Measurements from ENCODE around the gene DIP2C. TPM values are rescaled to one million over a fixed set of nuclear protein-coding genes. Genes with fewer than 3 reads are reported as not detected.

Gene DIP2C
- total RNA-seq, 1 experiment from 2014 or later: 11.4 TPM

- CTCF ChIA-PET: no interaction called here
- Histone ChIP-seq H3K36me3 (ENCODE audit: control insufficient read depth, insufficient read depth, low read length) (no peaks in the 10 kb centered on the region), H3K4me1 (0 out of 2 replicates have a peak, but pooled peaks cover 8% of the 10 kb centered on the region), H3K27me3 (replicated peaks; ENCODE audit: control insufficient read depth, insufficient read depth, low read length) (no peaks in the 10 kb centered on the region), H3K4me3 (ENCODE audit: low read depth, low read length) (no peak overlapping the region), H3K9me3 (no peaks in the 10 kb centered on the region)
- TF ChIP-seq, protein P1, sequence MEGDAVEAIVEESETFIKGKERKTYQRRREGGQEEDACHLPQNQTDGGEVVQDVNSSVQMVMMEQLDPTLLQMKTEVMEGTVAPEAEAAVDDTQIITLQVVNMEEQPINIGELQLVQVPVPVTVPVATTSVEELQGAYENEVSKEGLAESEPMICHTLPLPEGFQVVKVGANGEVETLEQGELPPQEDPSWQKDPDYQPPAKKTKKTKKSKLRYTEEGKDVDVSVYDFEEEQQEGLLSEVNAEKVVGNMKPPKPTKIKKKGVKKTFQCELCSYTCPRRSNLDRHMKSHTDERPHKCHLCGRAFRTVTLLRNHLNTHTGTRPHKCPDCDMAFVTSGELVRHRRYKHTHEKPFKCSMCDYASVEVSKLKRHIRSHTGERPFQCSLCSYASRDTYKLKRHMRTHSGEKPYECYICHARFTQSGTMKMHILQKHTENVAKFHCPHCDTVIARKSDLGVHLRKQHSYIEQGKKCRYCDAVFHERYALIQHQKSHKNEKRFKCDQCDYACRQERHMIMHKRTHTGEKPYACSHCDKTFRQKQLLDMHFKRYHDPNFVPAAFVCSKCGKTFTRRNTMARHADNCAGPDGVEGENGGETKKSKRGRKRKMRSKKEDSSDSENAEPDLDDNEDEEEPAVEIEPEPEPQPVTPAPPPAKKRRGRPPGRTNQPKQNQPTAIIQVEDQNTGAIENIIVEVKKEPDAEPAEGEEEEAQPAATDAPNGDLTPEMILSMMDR (IDR thresholded peaks at IDR 0.05; ENCODE audit: insufficient read depth in 1 of 2, low read depth in 1 of 2, low read length in 1 of 2, severe bottlenecking in 1 of 2, unreplicated experiment in 1 of 2): no peak
- no peak for DNase-seq
- Mint-ChIP-seq H3K9me3 (ENCODE audit: unreplicated experiment) (no peaks in the 10 kb centered on the region), H3K36me3 (ENCODE audit: insufficient read depth, unreplicated experiment) (peaks cover 8% of the 10 kb centered on the region), H3K4me3 (ENCODE audit: unreplicated experiment) (no peak overlapping the region), H3K27me3 (ENCODE audit: insufficient read depth, unreplicated experiment) (no peaks in the 10 kb centered on the region), H3K4me1 (ENCODE audit: low read depth, unreplicated experiment) (peaks cover 26% of the 10 kb centered on the region), H3K27ac (ENCODE audit: unreplicated experiment) (peak overlapping the region; percentile 9)
- POLR2A ChIA-PET: interaction anchor here (1.0 kb wide), 1 partner anchor 17 kb away, joined by 3 read pairs; no protein-coding TSS in a partner anchor
- no TSS peak for BruUV-seq (replicated peaks)
- intact Hi-C loops (cut with micrococcal nuclease; ENCODE audit: unreplicated experiment): no loop called here
Measured at GRCh38 chr10:529468-530230, 159.8 kb downstream of the DIP2C start.

DNA sequence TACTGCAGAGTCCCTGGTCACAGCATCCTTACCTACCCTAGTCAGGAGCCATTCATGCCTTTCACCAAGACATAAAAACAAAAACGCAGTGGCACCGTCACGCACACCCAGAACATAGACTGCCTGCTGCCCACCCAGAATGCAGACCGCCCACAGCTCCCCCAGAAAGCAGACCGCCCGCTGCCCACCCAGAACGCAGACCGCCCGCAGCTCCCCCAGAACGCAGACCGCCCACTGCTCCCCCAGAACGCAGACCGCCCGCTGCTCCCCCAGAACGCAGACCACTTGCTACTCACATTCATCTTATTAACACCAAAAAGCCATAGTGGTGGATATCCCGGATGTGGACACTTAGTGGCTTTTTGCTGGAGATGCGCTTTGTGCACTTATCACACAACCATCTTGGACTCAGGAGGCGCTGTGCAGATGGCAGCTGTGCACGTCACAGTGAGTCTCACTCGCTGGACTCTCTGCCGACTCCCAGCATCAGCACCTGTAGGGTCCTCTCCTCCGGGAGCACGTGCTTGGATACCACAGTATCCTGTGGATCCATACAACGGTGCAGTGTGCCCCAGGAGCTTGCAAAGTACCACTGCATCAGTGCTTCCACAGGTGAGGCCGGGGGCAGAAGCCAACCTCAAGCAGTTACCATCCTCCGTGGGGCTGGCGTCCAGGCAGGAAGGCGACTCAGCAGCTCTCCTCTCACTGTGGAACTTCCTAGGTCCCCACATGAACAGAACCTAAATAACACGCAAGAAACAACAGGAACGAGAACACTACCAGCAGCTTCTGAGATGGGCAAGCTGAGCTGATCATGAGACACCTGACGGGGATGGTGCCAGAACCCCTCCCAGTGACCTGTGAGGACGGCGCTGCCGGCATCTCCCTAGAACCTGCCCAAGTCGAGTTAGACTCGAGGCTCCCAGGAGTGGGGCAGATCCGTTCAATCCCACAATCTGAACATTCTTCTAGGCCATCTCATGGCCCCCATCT is 161.0 kb downstream of the DIP2C start:
- ChIA-PET POLR2A (interaction anchor here (1.0 kb wide), 1 partner anchor 18 kb away, joined by 3 read pairs; no protein-coding TSS in a partner anchor), CTCF (no interaction called here)
- no peaks in the 10 kb centered on the region for H3K9me3 Mint-ChIP-seq (ENCODE audit: unreplicated experiment)
- H3K4me1 Mint-ChIP-seq (ENCODE audit: low read depth, unreplicated experiment): peaks cover 24% of the 10 kb centered on the region
- H3K36me3 Mint-ChIP-seq (ENCODE audit: insufficient read depth, unreplicated experiment): peaks cover 8% of the 10 kb centered on the region
- Histone ChIP-seq H3K36me3 (ENCODE audit: control insufficient read depth, insufficient read depth, low read length) (no peaks in the 10 kb centered on the region), H3K9me3 (no peaks in the 10 kb centered on the region), H3K27me3 (replicated peaks; ENCODE audit: control insufficient read depth, insufficient read depth, low read length) (no peaks in the 10 kb centered on the region), H3K4me3 (ENCODE audit: low read depth, low read length) (no peak overlapping the region), H3K4me1 (0 out of 2 replicates have a peak, but pooled peaks cover 8% of the 10 kb centered on the region)
- no peak overlapping the region for H3K4me3 Mint-ChIP-seq (ENCODE audit: unreplicated experiment)
- intact Hi-C loops (cut with micrococcal nuclease; ENCODE audit: unreplicated experiment): no loop called here
- no TSS peak for BruUV-seq (replicated peaks)
- H3K27ac Mint-ChIP-seq (ENCODE audit: unreplicated experiment): no peak overlapping the region
- TF ChIP-seq, protein P1 (IDR thresholded peaks at IDR 0.05; ENCODE audit: insufficient read depth in 1 of 2, low read depth in 1 of 2, low read length in 1 of 2, severe bottlenecking in 1 of 2, unreplicated experiment in 1 of 2): no peak
- H3K27me3 Mint-ChIP-seq (ENCODE audit: insufficient read depth, unreplicated experiment): no peaks in the 10 kb centered on the region
- DNase-seq: peak in 1 of 2 experiments; percentile 25

DNA sequence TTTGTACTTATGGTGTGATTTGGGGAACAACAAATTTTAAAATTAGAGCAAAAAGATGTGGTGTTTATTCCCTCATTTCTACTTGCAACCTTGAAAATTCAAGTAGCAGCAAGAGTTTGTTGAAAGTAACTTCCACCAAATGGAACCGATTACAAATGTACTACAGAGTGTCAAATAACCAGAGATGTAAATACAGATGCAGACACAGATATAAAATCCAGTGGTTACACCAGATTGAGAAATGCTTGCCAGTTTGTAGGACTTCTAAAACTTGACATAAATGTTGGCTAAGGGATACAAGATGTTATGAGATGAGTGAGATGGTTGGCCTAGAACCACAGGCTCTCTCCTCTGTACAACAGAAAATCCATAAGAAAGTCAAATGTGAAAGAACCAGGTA is 162.1 kb downstream of the DIP2C start:
- POLR2A ChIA-PET: no interaction called here

More for the DNA sequence above, 162.1 kb downstream of the DIP2C start:
- Histone ChIP-seq H3K36me3 (ENCODE audit: control insufficient read depth, insufficient read depth, low read length) (no peaks in the 10 kb centered on the region), H3K27me3 (replicated peaks; ENCODE audit: control insufficient read depth, insufficient read depth, low read length) (no peaks in the 10 kb centered on the region), H3K9me3 (no peaks in the 10 kb centered on the region), H3K4me1 (0 out of 2 replicates have a peak, but pooled peaks cover 4% of the 10 kb centered on the region), H3K4me3 (ENCODE audit: low read depth, low read length) (no peak overlapping the region)
- BruUV-seq (replicated peaks): no TSS peak
- CTCF ChIA-PET: no interaction called here
- H3K27me3 Mint-ChIP-seq (ENCODE audit: insufficient read depth, unreplicated experiment): no peaks in the 10 kb centered on the region
- TF ChIP-seq, protein P1 (IDR thresholded peaks at IDR 0.05; ENCODE audit: insufficient read depth in 1 of 2, low read depth in 1 of 2, low read length in 1 of 2, severe bottlenecking in 1 of 2, unreplicated experiment in 1 of 2): no peak
- no peaks in the 10 kb centered on the region for H3K9me3 Mint-ChIP-seq (ENCODE audit: unreplicated experiment)
- intact Hi-C loops (cut with micrococcal nuclease; ENCODE audit: unreplicated experiment): no loop called here
- H3K36me3 Mint-ChIP-seq (ENCODE audit: insufficient read depth, unreplicated experiment): peaks cover 8% of the 10 kb centered on the region
- H3K4me3 Mint-ChIP-seq (ENCODE audit: unreplicated experiment): no peak overlapping the region
- no peak for DNase-seq
- peaks cover 17% of the 10 kb centered on the region for H3K4me1 Mint-ChIP-seq (ENCODE audit: low read depth, unreplicated experiment)
- H3K27ac Mint-ChIP-seq (ENCODE audit: unreplicated experiment): no peak overlapping the region
